ENCODE data around the gene ARVCF. TPM values are rescaled to one million over a fixed set of nuclear protein-coding genes. Genes with fewer than 3 reads are reported as not detected.
A peak's percentile ranks its signal among the peaks of the same experiment; 100 is the strongest.

The ARVCF gene
- total and polyA plus RNA-seq, 9 of the 15 experiments (the other 6 are each of a cell fraction or from before 2014, with no cell fraction given): 0.03 to 97.4 (median 15.6) TPM

- no peak for TF ChIP-seq CEBPG (CRISPR knock-in tag; IDR thresholded peaks at IDR 0.05)
- TF ChIP-seq CEBPG (tag; conservative IDR thresholded peaks at IDR 0.05 in 1 of 2, IDR thresholded peaks at IDR 0.05 in 1 of 2): no peak
- no peak for TF ChIP-seq ZNF507 (tag; conservative IDR thresholded peaks at IDR 0.05)
- peak; percentile 24 to 73; a peak in 3 of 4 replicates for TF ChIP-seq RCOR1 (IDR thresholded peaks at IDR 0.05; ENCODE audit: borderline replicate concordance in 1 of 2, low read depth in 2 of 2, low read length in 2 of 2)
- no peak for TF ChIP-seq MGA (IDR thresholded peaks at IDR 0.05)
- no peak for TF ChIP-seq CCAR2 (IDR thresholded peaks at IDR 0.05; ENCODE audit: low read depth, low read length)
- TF ChIP-seq CXXC5 (CRISPR knock-in tag; IDR thresholded peaks at IDR 0.05): peak; percentile 31; the same call in 1 of the 2 replicates
- TF ChIP-seq ZNF23 (CRISPR knock-in tag; IDR thresholded peaks at IDR 0.05): no peak
- no peak for TF ChIP-seq CBX8 (IDR thresholded peaks at IDR 0.05; ENCODE audit: borderline replicate concordance, extremely low read depth, low read depth, low read length, poor library complexity, severe bottlenecking)
- TF ChIP-seq SMAD3 (CRISPR knock-in tag; conservative IDR thresholded peaks at IDR 0.05): no peak
- no peak for TF ChIP-seq VEZF1 (CRISPR knock-in tag; IDR thresholded peaks at IDR 0.05)
- TF ChIP-seq SIRT6 (IDR thresholded peaks at IDR 0.05; ENCODE audit: low read depth, low read length): no peak
Measured at GRCh38 chr22:20009582-20010306, 6.9 kb downstream of the ARVCF start (continued).

Measured in K562 (cell line).